ENCODE measurements around the gene SEC61A1. TPM values are rescaled to one million over a fixed set of nuclear protein-coding genes. Genes with fewer than 3 reads are reported as not detected.

The SEC61A1 gene
- total RNA-seq, 1 donor from 2014 or later = 150 TPM

DNA sequence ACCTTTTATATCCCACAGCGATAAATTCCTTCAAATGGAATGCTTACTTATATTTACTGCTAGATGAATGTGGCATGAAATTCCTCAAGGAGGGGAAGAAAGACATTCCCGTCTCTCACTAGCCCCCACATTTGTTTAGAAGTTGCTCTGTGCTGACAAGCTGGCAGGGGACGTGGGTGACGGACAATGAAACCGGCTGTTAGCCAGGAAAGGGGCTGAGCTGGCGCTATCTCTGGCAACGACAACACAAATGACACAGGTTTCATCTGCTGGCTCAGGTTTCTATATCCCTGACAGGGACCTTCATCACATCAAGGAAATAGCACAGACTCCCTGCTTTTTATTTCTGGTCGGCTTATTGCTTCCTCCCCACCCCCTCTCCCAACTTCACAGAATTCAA lies 55.6 kb downstream of the SEC61A1 start:
- H3K4me3 ChIP-seq (ENCODE audit: low read depth, low read length) = no peak overlapping the region
- TF ChIP-seq, protein P1, sequence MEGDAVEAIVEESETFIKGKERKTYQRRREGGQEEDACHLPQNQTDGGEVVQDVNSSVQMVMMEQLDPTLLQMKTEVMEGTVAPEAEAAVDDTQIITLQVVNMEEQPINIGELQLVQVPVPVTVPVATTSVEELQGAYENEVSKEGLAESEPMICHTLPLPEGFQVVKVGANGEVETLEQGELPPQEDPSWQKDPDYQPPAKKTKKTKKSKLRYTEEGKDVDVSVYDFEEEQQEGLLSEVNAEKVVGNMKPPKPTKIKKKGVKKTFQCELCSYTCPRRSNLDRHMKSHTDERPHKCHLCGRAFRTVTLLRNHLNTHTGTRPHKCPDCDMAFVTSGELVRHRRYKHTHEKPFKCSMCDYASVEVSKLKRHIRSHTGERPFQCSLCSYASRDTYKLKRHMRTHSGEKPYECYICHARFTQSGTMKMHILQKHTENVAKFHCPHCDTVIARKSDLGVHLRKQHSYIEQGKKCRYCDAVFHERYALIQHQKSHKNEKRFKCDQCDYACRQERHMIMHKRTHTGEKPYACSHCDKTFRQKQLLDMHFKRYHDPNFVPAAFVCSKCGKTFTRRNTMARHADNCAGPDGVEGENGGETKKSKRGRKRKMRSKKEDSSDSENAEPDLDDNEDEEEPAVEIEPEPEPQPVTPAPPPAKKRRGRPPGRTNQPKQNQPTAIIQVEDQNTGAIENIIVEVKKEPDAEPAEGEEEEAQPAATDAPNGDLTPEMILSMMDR (conservative IDR thresholded peaks at IDR 0.05; ENCODE audit: low read depth, low read length) = no peak
- DNase-seq (ENCODE audit: low read depth) = no peak

DNA sequence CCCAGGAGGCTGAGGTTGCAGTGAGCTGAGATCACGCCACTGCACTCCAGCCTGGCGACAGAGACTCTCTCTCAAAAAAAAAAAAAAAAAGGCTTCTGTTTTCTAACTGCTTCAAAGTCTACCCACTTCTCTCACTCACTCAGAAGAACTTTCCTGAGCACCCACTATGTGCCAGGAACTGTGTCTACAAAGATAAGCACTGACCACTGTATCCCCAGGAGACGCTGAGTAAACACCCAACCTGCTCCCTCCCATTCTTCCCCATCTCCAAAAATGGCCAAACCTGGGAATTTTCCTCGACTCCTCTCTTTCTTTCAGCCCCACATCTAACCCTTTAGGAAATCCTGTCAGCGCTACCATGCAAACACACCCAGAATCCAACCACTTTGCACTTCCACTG lies 58.9 kb downstream of the SEC61A1 start:
- TF ChIP-seq, protein P1 (conservative IDR thresholded peaks at IDR 0.05; ENCODE audit: low read depth, low read length) = no peak
- no peak overlapping the region for H3K4me3 ChIP-seq (ENCODE audit: low read depth, low read length)
- no peak for DNase-seq (ENCODE audit: low read depth)

DNA sequence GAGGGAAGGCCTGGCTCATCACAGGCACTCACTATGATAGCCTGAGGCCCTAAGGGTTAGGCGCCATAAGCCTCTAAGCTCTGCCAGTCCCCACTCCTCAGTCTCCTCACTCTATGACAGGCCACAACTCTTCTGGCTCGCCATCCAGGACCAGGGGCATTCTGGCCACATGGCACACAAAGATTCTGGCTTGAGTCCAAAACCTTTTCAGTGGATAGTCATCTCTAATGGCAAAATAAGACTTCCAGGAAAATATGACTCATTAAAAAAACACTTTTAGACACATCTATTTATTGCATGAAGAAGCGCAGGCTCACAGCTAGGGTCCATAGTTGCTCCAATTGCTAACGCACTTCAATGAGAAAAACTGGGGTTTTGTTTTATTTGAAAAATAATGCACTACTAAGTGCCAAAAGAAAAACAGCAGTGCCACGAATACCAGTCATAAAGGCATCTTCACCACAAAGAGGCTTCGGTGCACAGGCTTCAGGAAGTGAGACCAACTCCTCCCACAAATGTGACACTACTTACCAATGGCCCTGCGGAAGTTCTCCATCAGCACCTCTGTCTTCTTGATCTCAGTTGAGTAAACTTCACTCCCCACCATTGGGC lies 60.2 kb downstream of the SEC61A1 start:
- no peak overlapping the region for H3K4me3 ChIP-seq (ENCODE audit: low read depth, low read length)
- DNase-seq (ENCODE audit: low read depth) = peak; percentile 64
- TF ChIP-seq, protein P1 (conservative IDR thresholded peaks at IDR 0.05; ENCODE audit: low read depth, low read length) = no peak

DNA sequence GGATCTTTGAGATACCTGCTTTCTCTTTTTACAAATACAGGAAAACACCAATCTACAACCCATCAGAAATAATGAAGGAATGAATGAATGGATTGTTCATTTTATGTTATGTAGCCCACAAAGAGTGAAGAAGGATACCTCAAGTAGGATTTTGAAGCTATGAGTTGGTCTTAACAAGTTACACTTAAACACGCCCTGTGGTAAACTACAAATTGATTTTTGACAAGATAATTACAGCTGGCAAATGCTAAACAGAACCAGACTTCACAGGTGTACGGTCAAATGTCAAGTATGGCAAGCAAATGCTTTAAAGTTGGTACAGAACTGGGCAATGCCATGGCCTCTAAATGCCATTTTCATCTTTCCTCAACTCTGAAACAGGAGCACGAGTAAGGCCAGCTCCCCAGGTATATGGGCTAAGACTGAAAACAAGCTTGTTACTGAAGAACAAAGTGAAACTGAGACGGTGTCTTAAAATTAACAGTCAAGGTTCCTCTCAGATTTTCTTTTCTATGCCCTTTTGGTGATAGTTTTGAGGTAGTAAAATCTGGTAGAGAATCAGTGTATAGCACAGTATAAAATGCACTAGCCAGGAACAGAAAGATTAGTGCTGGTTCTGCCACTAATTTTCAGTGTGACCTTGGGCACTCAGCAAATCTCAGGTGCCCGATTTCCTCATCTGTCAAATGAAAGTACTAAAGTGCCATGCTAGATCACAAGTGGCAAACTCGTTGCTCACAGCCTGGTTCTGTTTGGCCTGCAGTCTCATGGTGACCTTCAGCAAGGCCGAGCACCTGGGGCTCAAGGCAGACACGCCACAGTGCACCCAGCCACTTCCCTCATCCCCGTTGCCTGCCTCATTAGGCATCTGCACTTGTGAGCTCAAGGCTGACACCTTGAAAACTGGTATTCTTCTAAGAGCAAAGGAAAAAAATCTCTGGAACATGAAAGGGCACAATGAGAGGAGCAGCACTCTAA lies 61.9 kb downstream of the SEC61A1 start:
- DNase-seq (ENCODE audit: low read depth) = no peak
- TF ChIP-seq, protein P1 (conservative IDR thresholded peaks at IDR 0.05; ENCODE audit: low read depth, low read length) = no peak
- H3K4me3 ChIP-seq (ENCODE audit: low read depth, low read length) = no peak overlapping the region

Other genes with a start within 250 kb of the SEC61A1 start
- 82.2 and 85.1 TPM in 2 replicates for gene MGLL, start 229.9 kb upstream of the SEC61A1 start, total RNA-seq
- 0.29 and 0.98 TPM in 2 replicates for gene KBTBD12, start 137.2 kb upstream of the SEC61A1 start, total RNA-seq
- gene RUVBL1, start 71.4 kb downstream of the SEC61A1 start, total RNA-seq = 82.7 and 148 TPM in 2 replicates
- gene EEFSEC, start 101.0 kb downstream of the SEC61A1 start, total RNA-seq = 10.1 and 20.6 TPM in 2 replicates